Measurements from ENCODE around the gene CBX2. TPM values are rescaled to one million over a fixed set of nuclear protein-coding genes. Genes with fewer than 3 reads are reported as not detected.

The CBX2 gene
- polyA plus RNA-seq, 1 of the 3 experiments (the other 2 are of a cell fraction) = 22.4 TPM

GRCh38 chr17:79824234-79824633 lies 46.3 kb downstream of the CBX2 start:
- H3K27ac ChIP-seq (ENCODE audit: low read depth in 2 of 2, low read length in 1 of 2) = no peak overlapping the region
- H3K27me3 ChIP-seq (ENCODE audit: insufficient read depth) = no peaks in the 10 kb centered on the region
- no peak overlapping the region for H3K4me3 ChIP-seq (ENCODE audit: low read depth in 2 of 2, low read length in 1 of 2)
- no peak overlapping the region for H3K4me2 ChIP-seq
- H4K20me1 ChIP-seq (ENCODE audit: insufficient read depth) = no peaks in the 10 kb centered on the region
- no peaks in the 10 kb centered on the region for H3K9me2 ChIP-seq
- no peak overlapping the region for H2AFZ ChIP-seq (ENCODE audit: low read depth)
- ChIA-PET CTCF (interaction anchor here (0.9 to 2.9 kb wide), 5 partner anchors 11 to 168 kb away, joined by 3 to 16 read pairs (median 3); partner anchors contain the start of gene CBX4), POLR2A (no interaction called here)
- no peaks in the 10 kb centered on the region for H3K79me2 ChIP-seq (ENCODE audit: insufficient read depth)
- TF ChIP-seq PBX3 (IDR thresholded peaks at IDR 0.05) (no peak), SIN3A (IDR thresholded peaks at IDR 0.05; ENCODE audit: borderline replicate concordance, low read depth, low read length) (no peak), GABPA (IDR thresholded peaks at IDR 0.05; ENCODE audit: low read depth) (no peak), USF1 (IDR thresholded peaks at IDR 0.05; ENCODE audit: borderline replicate concordance, low read depth) (no peak), FOXM1 (IDR thresholded peaks at IDR 0.05; ENCODE audit: low read depth) (no peak), NFIC (IDR thresholded peaks at IDR 0.05; ENCODE audit: borderline replicate concordance) (no peak), ZBTB33 (IDR thresholded peaks at IDR 0.05; ENCODE audit: borderline replicate concordance, low read depth) (no peak), JUND (IDR thresholded peaks at IDR 0.05) (no peak), RCOR1 (IDR thresholded peaks at IDR 0.05; ENCODE audit: low read length) (no peak), YY1 (IDR thresholded peaks at IDR 0.05; ENCODE audit: low read depth) (no peak), NRF1 (IDR thresholded peaks at IDR 0.05; ENCODE audit: low read depth, low read length) (no peak), ELF1 (IDR thresholded peaks at IDR 0.05) (no peak)
- H3K9me3 ChIP-seq = no peaks in the 10 kb centered on the region
- no peaks in the 10 kb centered on the region for H3K36me3 ChIP-seq (replicated peaks in 1 of 2; ENCODE audit: control insufficient read depth in 1 of 2, insufficient read depth in 2 of 2, low read length in 1 of 2)
- no peak overlapping the region for H3K9ac ChIP-seq
- no peak for DNase-seq
- WGBS (ENCODE audit: low lambda C conversion rate) = 90% methylated on average over 17 of the region's 17 CpGs
- H3F3A ChIP-seq (replicated peaks; ENCODE audit: insufficient read depth) = no peaks in the 10 kb centered on the region
- H3K4me1 ChIP-seq (ENCODE audit: control insufficient read depth in 1 of 2, insufficient read depth in 2 of 2, low read depth in 1 of 2, low read length in 1 of 2) = peaks cover 0 to 11% of the 10 kb centered on the region in 2 experiments; a peak in 2 of 4 replicates

- peaks cover 4% of the 10 kb centered on the region for H3F3A ChIP-seq (replicated peaks; ENCODE audit: insufficient read depth)
- no peaks in the 10 kb centered on the region for H3K27me3 ChIP-seq (ENCODE audit: insufficient read depth)
- H3K79me2 ChIP-seq (ENCODE audit: insufficient read depth) = no peaks in the 10 kb centered on the region
- WGBS (ENCODE audit: low lambda C conversion rate) = 64% methylated on average over 6 of the region's 6 CpGs
- ChIA-PET CTCF (interaction anchor here (0.6 to 2.9 kb wide), 9 partner anchors 10 to 167 kb away, joined by 3 to 16 read pairs (median 3); no protein-coding TSS in a partner anchor), POLR2A (interaction anchor here (0.8 to 1.2 kb wide), 2 partner anchors 8 to 14 kb away, joined by 3 read pairs; no protein-coding TSS in a partner anchor)
- H3K4me2 ChIP-seq = no peak overlapping the region
- H3K9me2 ChIP-seq = no peaks in the 10 kb centered on the region
- H3K4me1 ChIP-seq (ENCODE audit: control insufficient read depth in 1 of 2, insufficient read depth in 2 of 2, low read depth in 1 of 2, low read length in 1 of 2) = peaks cover 0 to 13% of the 10 kb centered on the region in 2 experiments; a peak in 2 of 4 replicates
- H3K36me3 ChIP-seq (replicated peaks in 1 of 2; ENCODE audit: control insufficient read depth in 1 of 2, insufficient read depth in 2 of 2, low read length in 1 of 2) = no peaks in the 10 kb centered on the region
- H3K27ac ChIP-seq (ENCODE audit: low read depth in 2 of 2, low read length in 1 of 2) = no peak overlapping the region
- H3K4me3 ChIP-seq (ENCODE audit: low read depth in 2 of 2, low read length in 1 of 2) = no peak overlapping the region
- H3K9ac ChIP-seq = no peak overlapping the region
- DNase-seq = no peak
- no peaks in the 10 kb centered on the region for H3K9me3 ChIP-seq
- no peaks in the 10 kb centered on the region for H4K20me1 ChIP-seq (ENCODE audit: insufficient read depth)
- H2AFZ ChIP-seq (ENCODE audit: low read depth) = no peak overlapping the region
- TF ChIP-seq FOXJ3 (CRISPR knock-in tag; IDR thresholded peaks at IDR 0.05) (no peak), ZBTB33 (IDR thresholded peaks at IDR 0.05; ENCODE audit: borderline replicate concordance, low read depth) (no peak), USF1 (IDR thresholded peaks at IDR 0.05; ENCODE audit: borderline replicate concordance, low read depth) (no peak), IRF3 (IDR thresholded peaks at IDR 0.05; ENCODE audit: low read depth, low read length) (no peak), NFIC (IDR thresholded peaks at IDR 0.05; ENCODE audit: borderline replicate concordance) (no peak), USF2 (IDR thresholded peaks at IDR 0.05; ENCODE audit: borderline replicate concordance, low read depth, low read length) (no peak), TEAD4 (IDR thresholded peaks at IDR 0.05; ENCODE audit: borderline replicate concordance, insufficient read depth) (no peak), GATA2 (CRISPR knock-in tag; IDR thresholded peaks at IDR 0.05) (no peak), SIN3A (IDR thresholded peaks at IDR 0.05; ENCODE audit: borderline replicate concordance, low read depth, low read length) (no peak)
Measured at GRCh38 chr17:79824893-79825579, 47.1 kb downstream of the CBX2 start.

All from SK-N-SH (cell line).